HG03469 (cell line): ENCODE measurements around the gene DPH3.

Source experiments
- ATAC-seq: cut with Tn5 transposase; IDR thresholded peaks from one replicate; pipeline ENCODE4 v1.9.1; 2021; ENCODE audit warnings: mild to moderate bottlenecking, moderate library complexity, moderate number of reproducible peaks; ENCODE audit not compliant: unreplicated experiment

DPH3 gene

GRCh38 chr3:16236856-16237393 is 27.8 kb downstream of the DPH3 start:
- no peak for ATAC-seq

DNA sequence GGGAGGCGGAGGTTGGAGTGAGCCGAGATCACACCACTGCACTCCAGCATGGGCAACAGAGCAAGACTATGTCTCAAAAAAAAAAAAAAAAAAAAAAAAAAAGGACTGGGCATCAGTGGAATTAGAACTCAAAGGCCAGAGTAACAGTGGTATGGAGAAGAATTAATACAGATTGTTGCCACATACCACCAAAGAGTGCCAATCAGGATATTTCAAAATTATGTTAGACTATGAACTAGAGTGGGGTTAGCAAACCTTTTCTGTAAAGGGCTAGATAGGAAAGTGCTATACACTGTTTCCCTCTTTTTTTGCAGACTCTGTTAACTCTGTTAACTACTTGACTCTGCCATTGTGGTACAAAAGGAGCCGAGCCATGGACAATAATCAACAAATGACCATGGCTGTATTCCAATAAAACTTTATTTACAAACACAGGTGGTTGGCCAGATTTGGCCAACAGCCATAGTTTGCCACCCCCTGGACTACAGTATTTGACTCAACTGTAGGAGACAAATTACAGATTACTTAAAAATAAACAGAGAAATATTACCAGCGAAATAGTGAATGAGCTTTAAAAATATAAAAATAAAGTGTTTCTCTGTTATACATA is 28.6 kb downstream of the DPH3 start:
- no peak for ATAC-seq

DNA sequence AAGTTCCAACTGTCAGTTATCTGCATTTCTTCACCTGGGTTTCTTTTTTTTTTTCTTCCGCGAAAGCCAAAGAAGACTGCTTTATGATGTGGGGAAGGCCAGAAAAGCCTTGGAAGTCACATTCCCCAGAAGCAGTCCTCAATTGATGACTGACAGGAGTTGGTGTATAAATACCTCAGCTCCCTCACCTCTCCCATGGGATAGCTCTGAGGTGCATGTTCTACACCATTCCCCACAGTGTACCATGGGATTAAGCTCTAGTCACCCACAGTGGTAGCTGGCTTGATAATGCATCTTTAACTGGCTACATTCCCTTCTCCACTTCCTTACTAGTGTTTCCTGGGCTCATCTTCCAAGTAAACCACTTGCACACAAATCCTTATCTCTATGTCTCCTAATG is 30.5 kb downstream of the DPH3 start:
- no peak for ATAC-seq

DNA sequence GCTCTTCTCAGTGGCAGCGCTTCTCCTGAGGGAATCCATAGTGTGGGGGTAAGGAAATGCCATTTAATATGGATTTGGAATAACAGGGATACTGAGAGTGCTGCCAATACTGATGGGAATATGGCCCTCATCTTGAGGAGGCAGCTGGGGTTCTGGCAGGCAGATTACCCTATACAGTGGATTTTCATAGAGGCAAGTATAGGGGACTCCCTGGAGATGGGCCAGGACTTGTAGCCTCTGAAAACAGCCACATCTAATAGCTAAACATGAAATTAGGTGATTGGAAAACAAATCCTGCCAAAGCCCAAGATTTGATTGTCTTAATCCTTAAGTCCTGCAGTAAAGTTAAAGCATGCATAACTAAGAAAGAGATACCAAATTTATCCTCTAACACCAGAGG is 30.9 kb downstream of the DPH3 start:
- ATAC-seq: no peak

DNA sequence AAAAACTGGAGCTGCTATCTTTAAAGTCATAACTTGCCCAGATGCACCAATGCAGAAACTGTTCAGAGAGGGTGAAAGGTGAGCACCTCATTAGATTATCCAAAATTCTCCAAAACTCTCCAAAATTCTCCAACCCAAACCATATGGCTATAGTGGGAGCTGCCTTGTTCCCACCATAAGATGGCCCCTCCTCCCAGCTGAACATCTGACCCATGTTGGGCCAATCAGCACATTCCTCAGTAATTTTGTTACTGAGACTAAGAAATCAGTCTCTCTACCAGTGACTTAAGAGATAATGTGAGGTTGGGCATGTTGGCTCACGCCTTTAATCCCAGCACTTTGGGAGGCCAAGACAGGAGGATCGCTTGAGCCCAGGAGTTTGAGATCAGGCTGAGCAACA is 32.8 kb downstream of the DPH3 start:
- no peak for ATAC-seq

GRCh38 chr3:16229681-16230080 is 35.1 kb downstream of the DPH3 start:
- ATAC-seq: no peak

DNA sequence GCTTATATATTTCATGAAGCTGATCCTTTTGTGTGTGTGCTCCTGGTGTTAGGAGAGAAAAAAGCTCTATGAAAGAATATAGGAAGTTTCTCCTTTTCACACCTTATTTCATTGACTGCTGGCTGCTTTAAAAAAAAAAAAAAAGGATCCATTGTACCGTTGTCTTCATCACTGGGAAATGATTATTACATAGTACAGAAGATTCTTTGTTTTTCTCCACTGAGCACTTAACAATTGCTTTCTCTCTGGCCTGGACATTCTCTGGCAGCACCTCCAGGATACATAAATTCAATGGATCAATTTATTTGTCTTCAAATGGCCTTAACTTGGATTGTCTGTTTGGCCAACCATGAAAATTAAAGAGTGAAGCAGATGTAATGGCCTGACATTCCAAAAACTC is 37.2 kb downstream of the DPH3 start:
- no peak for ATAC-seq

- no peak for ATAC-seq
Observed at GRCh38 chr3:16224325-16224724, 40.4 kb downstream of the DPH3 start.

DNA sequence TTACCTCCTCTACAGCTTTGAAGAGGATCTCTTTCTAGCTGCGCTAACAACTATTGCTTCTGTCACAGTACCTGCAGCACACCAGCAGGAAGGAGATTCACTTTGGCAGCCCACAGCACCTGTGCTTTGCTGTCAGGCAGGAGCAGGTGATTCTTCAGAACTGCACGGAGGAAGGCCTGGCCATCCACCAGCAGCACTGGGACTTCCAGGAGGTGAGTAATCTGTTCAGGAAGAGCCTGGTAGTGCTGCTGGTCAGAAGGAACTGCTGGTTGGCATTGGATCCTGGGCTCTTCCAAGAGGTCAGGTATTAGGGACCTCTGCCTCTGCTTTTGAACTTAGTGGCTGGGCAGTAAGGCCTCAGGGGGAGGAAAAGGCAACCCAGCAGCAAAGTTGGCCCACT is 42.2 kb downstream of the DPH3 start:
- no peak for ATAC-seq

GRCh38 chr3:16221990-16222389 is 42.8 kb downstream of the DPH3 start:
- no peak for ATAC-seq

DNA sequence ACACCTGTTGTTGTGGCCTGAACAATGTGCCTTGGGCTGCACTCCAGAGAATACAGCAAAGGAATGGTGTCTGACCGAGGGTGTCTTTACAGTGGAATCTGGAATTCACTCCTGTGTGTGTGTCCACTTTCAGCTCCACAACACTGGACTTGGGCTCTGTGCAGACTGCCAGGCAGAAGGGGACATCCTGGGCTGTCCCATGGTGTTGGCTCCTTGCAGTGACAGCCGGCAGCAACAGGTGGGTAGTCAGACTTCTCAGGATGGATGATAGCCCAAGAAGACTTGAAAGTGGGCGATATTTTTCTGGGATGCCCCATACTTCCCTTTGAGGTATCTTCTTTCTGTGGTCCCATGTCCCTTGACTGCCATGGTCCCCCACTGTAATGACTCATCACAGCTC is 45.0 kb downstream of the DPH3 start:
- no peak for ATAC-seq

- ATAC-seq: no peak
Observed at GRCh38 chr3:16216373-16216935, 48.3 kb downstream of the DPH3 start.

- no peak for ATAC-seq
Observed at GRCh38 chr3:16214366-16214765, 50.4 kb downstream of the DPH3 start.

DNA sequence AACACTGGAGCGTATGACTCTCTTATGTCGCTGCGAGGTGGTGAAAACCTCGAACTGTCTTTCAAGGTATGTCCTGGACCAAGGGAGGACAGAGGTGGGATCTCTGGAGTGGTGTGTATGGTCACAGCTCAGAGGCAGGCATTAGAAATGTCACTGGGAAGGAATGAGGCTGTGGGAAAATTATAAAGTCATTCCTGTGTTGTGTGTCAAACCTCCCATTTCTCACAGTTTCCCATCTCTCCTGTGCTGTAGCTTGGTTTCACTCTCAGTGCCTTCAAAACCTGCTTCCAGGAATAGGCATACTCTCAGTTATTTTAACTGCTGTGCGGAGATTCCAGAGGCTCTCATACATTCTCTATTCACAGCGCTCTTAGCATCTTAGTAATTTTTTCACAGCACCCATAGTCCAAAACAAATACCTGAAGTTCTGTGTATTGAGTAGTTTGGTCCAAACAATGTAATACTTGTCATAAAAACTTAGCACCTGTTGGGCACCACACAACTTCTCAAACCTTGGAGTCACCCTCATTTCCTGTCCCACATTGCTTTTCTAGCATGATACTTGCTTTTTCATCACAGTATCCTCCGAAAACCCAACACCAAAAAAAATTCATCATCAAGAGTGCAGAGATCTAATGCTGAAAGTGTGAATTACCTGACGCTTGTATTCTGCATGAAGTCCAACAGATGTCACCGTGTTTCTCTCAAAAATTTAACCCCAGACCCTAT is 53.4 kb downstream of the DPH3 start:
- no peak for ATAC-seq
